Right lobe of liver (tissue), 4 donors: ENCODE measurements around the gene BTBD1.

Experiments
- CTCF ChIP-seq, 4 donors: fragments of 200-600 bp in 3 of 4; fragments of 450-650 bp in 1 of 4; IDR thresholded peaks; one replicate each; pipeline versions ENCODE4 v1.5.1 to v1.8.0; 2016 to 2022; ENCODE audit warnings: antibody characterized with exemption in 4 of 4, mild to moderate bottlenecking in 2 of 4
- POLR2A ChIP-seq: fragments of 450-650 bp; IDR thresholded peaks from one replicate; pipeline ENCODE4 v1.6.1; 2017; ENCODE audit warnings: antibody characterized with exemption, mild to moderate bottlenecking
- donor health status: DM: no; HTN: no; CAD: no.
- donor health status: DM: no; HTN: no; CAD: no.
- donor health status: DM: no; HTN: yes; CAD: no.

GRCh38 chr15:83112233-83112955 lies 45.3 kb upstream of the BTBD1 start:
- TF ChIP-seq CTCF (IDR thresholded peaks at IDR 0.05), result no peak
- no peak for TF ChIP-seq POLR2A
